ENCODE measurements around the gene HOXC5. TPM values are rescaled to one million over a fixed set of nuclear protein-coding genes. Genes with fewer than 3 reads are reported as not detected.

Gene HOXC5
- total RNA-seq, 1 experiment from 2014 or later: 0.61 TPM

GRCh38 chr12:53992377-53992889 is 40.4 kb upstream of the HOXC5 start:
- Histone ChIP-seq H3K27me3 (ENCODE audit: insufficient read depth, low read depth) (no peaks in the 10 kb centered on the region), H3K79me2 (ENCODE audit: low read depth) (peaks cover 12% of the 10 kb centered on the region; the same call in 1 of the 2 replicates), H3K4me1 (replicated peaks; ENCODE audit: insufficient read depth) (peaks cover 37% of the 10 kb centered on the region), H3K36me3 (ENCODE audit: low read depth) (no peaks in the 10 kb centered on the region), H3K9me2 (ENCODE audit: insufficient read depth) (no peaks in the 10 kb centered on the region), H3F3A (ENCODE audit: insufficient read depth, low read depth) (peaks cover 14% of the 10 kb centered on the region; the same call in 1 of the 2 replicates), H3K4me2 (no peak overlapping the region), H3K4me3 (no peak overlapping the region), H2AFZ (no peak overlapping the region), H4K20me1 (ENCODE audit: insufficient read depth) (no peaks in the 10 kb centered on the region), H3K9me3 (ENCODE audit: insufficient read depth, low read depth) (no peaks in the 10 kb centered on the region), H3K27ac (no peak overlapping the region)
- TF ChIP-seq CTCF (conservative IDR thresholded peaks at IDR 0.05) (no peak), EZH2 (IDR thresholded peaks at IDR 0.05; ENCODE audit: low read depth) (no peak)
- CTCF ChIA-PET: interaction anchor here (0.7 kb wide), 1 partner anchor 366 kb away, joined by 5 read pairs; no protein-coding TSS in a partner anchor
- BruUV-seq (replicated peaks): no TSS peak
- POLR2A ChIA-PET (ENCODE audit: unreplicated experiment): no interaction called here
- intact Hi-C loops (cut with micrococcal nuclease; ENCODE audit: unreplicated experiment): no loop called here
- DNase-seq: no peak

- Histone ChIP-seq H3K9me2 (ENCODE audit: insufficient read depth) (no peaks in the 10 kb centered on the region), H4K20me1 (ENCODE audit: insufficient read depth) (no peaks in the 10 kb centered on the region), H3K4me2 (peak overlapping the region; percentile 79; the same call in 1 of the 2 replicates), H2AFZ (no peak overlapping the region), H3K4me1 (replicated peaks; ENCODE audit: insufficient read depth) (peaks cover 34% of the 10 kb centered on the region), H3K4me3 (no peak overlapping the region), H3F3A (ENCODE audit: insufficient read depth, low read depth) (peaks cover 14% of the 10 kb centered on the region; the same call in 1 of the 2 replicates), H3K27me3 (ENCODE audit: insufficient read depth, low read depth) (no peaks in the 10 kb centered on the region), H3K36me3 (ENCODE audit: low read depth) (no peaks in the 10 kb centered on the region), H3K79me2 (ENCODE audit: low read depth) (peaks cover 12% of the 10 kb centered on the region; the same call in 1 of the 2 replicates), H3K9me3 (ENCODE audit: insufficient read depth, low read depth) (no peaks in the 10 kb centered on the region), H3K27ac (no peak overlapping the region)
- BruUV-seq (replicated peaks): no TSS peak
- POLR2A ChIA-PET (ENCODE audit: unreplicated experiment): no interaction called here
- DNase-seq: no peak
- TF ChIP-seq EZH2 (IDR thresholded peaks at IDR 0.05; ENCODE audit: low read depth) (no peak), CTCF (conservative IDR thresholded peaks at IDR 0.05) (no peak)
- CTCF ChIA-PET: no interaction called here
- intact Hi-C loops (cut with micrococcal nuclease; ENCODE audit: unreplicated experiment): no loop called here
Measured at GRCh38 chr12:53993162-53994008, 39.5 kb upstream of the HOXC5 start.

- Histone ChIP-seq H3K36me3 (ENCODE audit: low read depth) (no peaks in the 10 kb centered on the region), H4K20me1 (ENCODE audit: insufficient read depth) (no peaks in the 10 kb centered on the region), H3K27ac (0 out of 2 replicates have a peak overlapping the region, but pooled peaks have one; percentile 89), H3K27me3 (ENCODE audit: insufficient read depth, low read depth) (no peaks in the 10 kb centered on the region), H3F3A (ENCODE audit: insufficient read depth, low read depth) (peaks cover 14% of the 10 kb centered on the region; the same call in 1 of the 2 replicates), H2AFZ (no peak overlapping the region), H3K79me2 (ENCODE audit: low read depth) (peaks cover 12% of the 10 kb centered on the region; the same call in 1 of the 2 replicates), H3K9me3 (ENCODE audit: insufficient read depth, low read depth) (no peaks in the 10 kb centered on the region), H3K9me2 (ENCODE audit: insufficient read depth) (no peaks in the 10 kb centered on the region), H3K4me2 (peak overlapping the region; percentile 79; the same call in 1 of the 2 replicates), H3K4me3 (no peak overlapping the region; the same call in 1 of the 2 replicates), H3K4me1 (replicated peaks; ENCODE audit: insufficient read depth) (peaks cover 28% of the 10 kb centered on the region)
- no peak for DNase-seq
- POLR2A ChIA-PET (ENCODE audit: unreplicated experiment): no interaction called here
- intact Hi-C loops (cut with micrococcal nuclease; ENCODE audit: unreplicated experiment): no loop called here
- CTCF ChIA-PET: no interaction called here
- TF ChIP-seq CTCF (conservative IDR thresholded peaks at IDR 0.05) (no peak), EZH2 (IDR thresholded peaks at IDR 0.05; ENCODE audit: low read depth) (no peak)
- no TSS peak for BruUV-seq (replicated peaks)
Measured at GRCh38 chr12:53994009-53994263, 38.9 kb upstream of the HOXC5 start.
